GM18507 (cell line): ENCODE data around the gene STK35.

Experiments
- DNase-seq: peaks from one replicate; pipeline ENCODE4 v3.0.0; 2011; ENCODE audit warnings: low read depth; ENCODE audit not compliant: insufficient read length; ENCODE audit errors: extremely low spot score
- FAIRE-seq: peaks from 2 replicates; lab custom pipeline; 2011; peaks lifted over from hg19 to GRCh38; lab: Jason Lieb, UNC

STK35 gene

GRCh38 chr20:2103461-2104153 is 2.0 kb downstream of the STK35 start:
- DNase-seq = no peak
- no peak for FAIRE-seq

- DNase-seq (no peak), FAIRE-seq (no peak)
Observed at GRCh38 chr20:2104236-2104635, 2.6 kb downstream of the STK35 start.

GRCh38 chr20:2108498-2108897 is 6.9 kb downstream of the STK35 start:
- FAIRE-seq = no peak
- DNase-seq = no peak

- DNase-seq (no peak), FAIRE-seq (no peak)
Observed at GRCh38 chr20:2108987-2109386, 7.4 kb downstream of the STK35 start.

- no peak for DNase-seq
- FAIRE-seq = no peak
Observed at GRCh38 chr20:2109425-2110210, 8.0 kb downstream of the STK35 start.

- DNase-seq = no peak
- peak; percentile 38 for FAIRE-seq
Observed at GRCh38 chr20:2112910-2113309, 11.3 kb downstream of the STK35 start.

- no peak for FAIRE-seq
Observed at GRCh38 chr20:2114127-2114959, 12.7 kb downstream of the STK35 start.

GRCh38 chr20:2114990-2115681 is 13.5 kb downstream of the STK35 start:
- FAIRE-seq = no peak

More at GRCh38 chr20:2114127-2114959, 12.7 kb downstream of the STK35 start:
- DNase-seq = no peak

GRCh38 chr20:2116170-2116940 is 14.7 kb downstream of the STK35 start:
- DNase-seq = no peak
- no peak for FAIRE-seq

More at GRCh38 chr20:2114990-2115681, 13.5 kb downstream of the STK35 start:
- DNase-seq = no peak

GRCh38 chr20:2118783-2119182 is 17.2 kb downstream of the STK35 start:
- no peak for FAIRE-seq
- DNase-seq = no peak

- FAIRE-seq (no peak), DNase-seq (no peak)
Observed at GRCh38 chr20:2122936-2123335, 21.3 kb downstream of the STK35 start.

- FAIRE-seq (no peak), DNase-seq (no peak)
Observed at GRCh38 chr20:2123720-2124119, 22.1 kb downstream of the STK35 start.

- no peak for DNase-seq
- FAIRE-seq = no peak
Observed at GRCh38 chr20:2124564-2125213, 23.1 kb downstream of the STK35 start.

- FAIRE-seq (no peak), DNase-seq (no peak)
Observed at GRCh38 chr20:2125474-2126112, 24.0 kb downstream of the STK35 start.

- FAIRE-seq = no peak
Observed at GRCh38 chr20:2127238-2127637, 25.6 kb downstream of the STK35 start.

GRCh38 chr20:2128542-2128941 is 26.9 kb downstream of the STK35 start:
- FAIRE-seq = no peak
- DNase-seq = no peak

More at GRCh38 chr20:2127238-2127637, 25.6 kb downstream of the STK35 start:
- no peak for DNase-seq

- FAIRE-seq (no peak), DNase-seq (no peak)
Observed at GRCh38 chr20:2130062-2130591, 28.5 kb downstream of the STK35 start.

GRCh38 chr20:2130683-2131082 is 29.1 kb downstream of the STK35 start:
- no peak for FAIRE-seq
- DNase-seq = no peak
